ENCODE measurements around the gene SCN2B.

Gene SCN2B

GRCh38 chr11:118175993-118176777 is at the start of gene SCN2B:
Gene SCN2B, minus strand, starts transcription at chr11:118176639. Its CDS starts 208 bp downstream, at chr11:118176431.
- no peak for DNase-seq (ENCODE audit: low spot score)

GRCh38 chr11:118224511-118225188 is 48.2 kb upstream of the SCN2B start, which contains the start of gene JAML:
Gene JAML, minus strand, starts transcription at chr11:118225011. Its CDS starts 10,145 bp downstream, at chr11:118214866.
- DNase-seq (ENCODE audit: low spot score), result peak; percentile 46

DNA sequence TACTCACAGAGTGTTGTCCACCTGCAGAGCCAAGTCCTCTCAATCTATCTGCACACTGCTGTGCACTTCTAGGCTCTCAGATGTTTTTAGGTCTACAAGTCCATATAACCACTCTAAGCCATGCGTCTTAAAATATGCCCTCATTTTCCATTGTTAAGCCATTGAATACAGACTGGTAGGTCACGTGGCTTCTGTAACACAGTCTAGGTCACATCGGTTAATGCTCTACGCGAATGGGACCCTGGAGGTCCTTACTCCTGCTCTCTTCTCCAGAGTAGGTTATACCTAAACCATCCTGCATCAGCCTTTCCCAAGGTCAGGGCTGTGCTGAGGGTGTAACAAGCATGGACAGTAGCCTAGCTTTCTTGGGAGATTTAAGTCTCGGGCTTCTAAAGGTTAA is 47.6 kb upstream of the SCN2B start:
- DNase-seq (ENCODE audit: low spot score), result no peak

- no peak for DNase-seq (ENCODE audit: low spot score)
Observed at GRCh38 chr11:118223570-118223969, 47.1 kb upstream of the SCN2B start.

DNA sequence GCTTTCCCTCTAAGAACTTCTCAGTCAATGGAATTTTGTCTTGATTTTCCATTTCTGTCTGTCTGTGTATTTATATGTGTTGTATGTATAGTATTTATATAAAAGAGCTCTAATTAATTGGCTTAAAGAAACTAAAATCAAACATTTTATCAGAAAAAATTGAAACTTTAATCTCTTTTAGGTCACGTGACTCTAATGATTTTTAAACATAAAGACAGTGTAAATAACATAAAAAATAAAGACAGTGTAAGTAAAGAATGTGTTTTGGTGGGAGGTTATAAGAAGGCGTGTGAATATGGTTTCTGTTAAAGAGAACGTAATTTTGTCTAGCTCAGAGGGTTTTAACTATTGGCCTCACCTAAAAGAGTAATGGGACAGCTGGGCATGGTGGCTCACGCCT is 46.0 kb upstream of the SCN2B start:
- DNase-seq (ENCODE audit: low spot score), result no peak

GRCh38 chr11:118221419-118221818 is 45.0 kb upstream of the SCN2B start:
- no peak for DNase-seq (ENCODE audit: low spot score)

DNA sequence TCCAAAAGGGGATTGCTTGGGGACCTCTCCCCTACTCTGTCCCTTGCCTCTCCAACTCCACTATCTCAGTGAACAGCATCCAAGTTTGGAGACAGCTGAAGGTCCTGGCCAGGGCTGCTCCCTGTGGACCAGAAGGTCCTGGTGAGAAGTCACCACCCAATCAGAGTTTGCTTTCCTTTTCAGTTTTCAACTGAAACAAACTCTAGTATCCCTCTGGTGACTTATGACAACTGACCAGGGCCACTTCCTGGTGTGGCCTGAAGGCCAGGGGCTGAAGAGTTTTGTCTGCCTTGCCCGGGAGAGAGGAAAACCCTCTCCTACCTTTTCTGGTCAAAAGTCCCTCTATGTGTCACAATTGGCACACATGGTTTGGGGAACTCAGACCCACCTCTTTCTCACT is 43.3 kb upstream of the SCN2B start:
- no peak for DNase-seq (ENCODE audit: low spot score)

DNA sequence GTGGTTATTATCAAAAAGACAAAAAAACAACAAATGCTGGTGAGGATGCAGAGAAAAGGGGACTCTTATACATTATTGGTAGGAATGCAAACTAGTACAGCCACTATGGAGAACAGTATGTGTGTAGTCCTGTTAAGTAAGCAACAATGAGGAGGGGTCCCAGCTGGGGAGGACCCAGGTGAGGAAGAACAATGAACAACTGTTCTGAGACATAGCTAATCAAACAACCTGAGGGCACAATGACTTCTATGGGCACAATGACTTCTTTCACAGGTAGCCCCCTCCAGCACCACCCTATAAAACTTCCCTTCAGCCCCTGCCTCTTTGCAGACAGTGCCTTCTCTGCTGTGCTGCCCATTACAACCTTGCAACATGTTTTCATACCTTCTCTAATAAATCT is 42.8 kb upstream of the SCN2B start:
- DNase-seq (ENCODE audit: low spot score), result no peak

- no peak for DNase-seq (ENCODE audit: low spot score)
Observed at GRCh38 chr11:118217575-118217974, 41.1 kb upstream of the SCN2B start.

GRCh38 chr11:118216621-118217481 is 40.4 kb upstream of the SCN2B start:
- no peak for DNase-seq (ENCODE audit: low spot score)

GRCh38 chr11:118215765-118216164 is 39.3 kb upstream of the SCN2B start:
- no peak for DNase-seq (ENCODE audit: low spot score)

GRCh38 chr11:118215262-118215661 is 38.8 kb upstream of the SCN2B start:
- no peak for DNase-seq (ENCODE audit: low spot score)

GRCh38 chr11:118214210-118214914 is 37.9 kb upstream of the SCN2B start:
- DNase-seq (ENCODE audit: low spot score), result peak; percentile 43

- DNase-seq (ENCODE audit: low spot score), result no peak
Observed at GRCh38 chr11:118213781-118214180, 37.3 kb upstream of the SCN2B start.

- DNase-seq (ENCODE audit: low spot score), result no peak
Observed at GRCh38 chr11:118213201-118213600, 36.8 kb upstream of the SCN2B start.

DNA sequence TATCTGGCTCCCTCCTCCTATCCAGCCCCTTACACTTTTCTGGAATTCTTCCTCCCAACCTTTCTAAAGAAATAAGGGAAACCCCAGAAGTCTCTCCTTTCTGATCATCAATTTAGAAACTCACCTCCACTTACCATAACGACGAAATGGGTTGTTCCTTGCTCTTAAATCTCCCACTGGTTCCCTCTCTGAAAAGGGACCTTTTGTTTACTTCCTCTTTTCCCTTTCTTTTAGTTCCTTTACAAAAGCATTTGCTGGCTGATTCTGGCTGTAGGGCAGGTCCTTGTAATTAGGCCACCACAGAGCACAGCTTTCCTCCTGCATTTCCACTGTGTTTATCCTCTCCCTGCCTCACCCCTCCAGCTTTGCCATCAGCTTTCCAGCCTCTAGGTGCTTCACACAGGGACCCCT is 36.3 kb upstream of the SCN2B start:
- DNase-seq (ENCODE audit: low spot score), result no peak

DNA sequence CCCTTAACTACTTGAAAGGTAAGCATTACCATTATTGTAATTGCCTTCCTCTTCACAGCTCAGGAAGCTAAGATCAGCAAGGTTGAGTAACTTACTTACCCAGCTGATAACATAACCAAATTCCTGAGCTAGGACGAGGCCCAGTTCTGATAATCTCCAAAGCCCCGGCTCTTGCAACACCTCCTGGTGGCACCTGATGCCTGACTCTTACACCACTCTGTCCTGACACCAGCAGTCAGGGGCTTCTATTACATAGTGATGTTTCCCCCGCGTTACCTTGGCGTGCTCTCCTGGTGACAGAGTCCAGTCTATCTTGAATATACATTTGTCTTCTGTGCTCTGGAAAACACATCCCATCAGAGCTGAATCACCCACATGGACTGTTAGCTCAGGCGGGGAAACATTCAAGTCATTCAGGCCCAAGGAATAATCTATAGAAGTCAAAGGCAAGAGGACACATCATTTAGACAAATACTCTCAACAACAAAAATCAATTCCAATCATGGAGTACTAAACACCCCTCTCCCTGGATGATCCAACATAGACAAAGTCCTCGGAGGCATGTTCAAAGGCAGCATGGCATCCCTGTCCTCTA is 35.8 kb upstream of the SCN2B start:
- no peak for DNase-seq (ENCODE audit: low spot score)

DNA sequence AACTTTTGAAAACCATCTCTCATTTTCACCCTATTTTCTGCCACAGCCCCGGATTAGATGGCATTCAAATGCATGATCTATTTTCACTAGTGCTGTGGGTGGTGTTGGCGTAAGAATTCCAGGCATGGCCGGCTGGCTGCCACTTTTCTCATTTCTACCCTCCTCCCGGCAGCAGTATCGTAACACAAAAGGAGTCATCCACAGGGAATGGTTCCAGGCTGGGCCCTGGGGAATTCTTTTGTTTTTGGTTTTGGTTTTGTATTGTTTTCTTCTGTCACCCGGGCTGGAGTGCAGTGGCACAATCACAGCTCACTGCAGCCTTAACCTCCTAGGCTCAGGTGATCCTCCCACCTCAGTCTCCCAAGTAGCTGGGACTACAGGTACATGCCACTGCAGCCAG is 34.6 kb upstream of the SCN2B start:
- no peak for DNase-seq (ENCODE audit: low spot score)

DNA sequence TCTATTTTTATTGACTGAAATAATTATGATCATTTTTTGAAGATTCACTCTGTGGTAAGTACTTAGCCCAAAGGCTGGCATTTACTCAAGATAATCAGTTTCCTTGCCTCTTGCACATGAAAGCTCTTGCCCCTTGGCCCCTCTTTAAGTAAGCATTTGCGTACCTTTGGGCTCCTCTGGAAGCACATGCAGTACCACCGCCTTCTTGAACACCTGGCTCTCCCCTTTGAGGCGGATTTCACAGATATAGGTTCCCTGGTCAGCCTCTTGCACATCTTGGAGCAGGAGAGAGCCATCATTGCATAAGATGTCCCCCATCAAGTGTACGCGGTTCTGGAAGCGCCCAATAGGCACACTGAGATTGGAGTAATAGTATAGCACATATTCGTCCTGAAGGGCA is 33.9 kb upstream of the SCN2B start:
- no peak for DNase-seq (ENCODE audit: low spot score)

GRCh38 chr11:118209033-118209432 is 32.6 kb upstream of the SCN2B start:
- DNase-seq (ENCODE audit: low spot score), result no peak

GRCh38 chr11:118207079-118207478 is 30.6 kb upstream of the SCN2B start:
- no peak for DNase-seq (ENCODE audit: low spot score)
